GM12878 (cell line): ENCODE measurements around the gene HSPB6. TPM values are rescaled to one million over a fixed set of nuclear protein-coding genes. Genes with fewer than 3 reads are reported as not detected.

Experiments
- BACH1 ChIP-seq: fragments of 450-650 bp; IDR thresholded peaks from 2 replicates; pipeline ENCODE4 v1.6.1; 2017; ENCODE audit warnings: mild to moderate bottlenecking, borderline replicate concordance
- CEBPZ ChIP-seq: fragments of 150-350 bp; IDR thresholded peaks from 2 replicates; pipeline ENCODE4 v1.6.1; 2016; ENCODE audit warnings: low read depth, low read length
- DPF2 ChIP-seq: fragments of 450-650 bp; IDR thresholded peaks from 2 replicates; pipeline ENCODE4 v1.6.1; 2017; ENCODE audit warnings: mild to moderate bottlenecking
- E2F4 ChIP-seq: IDR thresholded peaks from 2 replicates; pipeline ENCODE4 v1.6.1; 2012; ENCODE audit warnings: low read depth, low read length, improper control_type of control experiment
- E2F8 ChIP-seq: fragments of 450-650 bp; IDR thresholded peaks from 2 replicates; pipeline ENCODE4 v1.6.1; 2018; ENCODE audit warnings: mild to moderate bottlenecking, low read depth, moderate library complexity; ENCODE audit not compliant: partially characterized antibody
- IKZF2 ChIP-seq, 2 experiments: fragments of 450-650 bp; IDR thresholded peaks; 2 replicates each; pipeline ENCODE4 v1.6.1; 2017; ENCODE audit warnings: mild to moderate bottlenecking in 2 of 2, moderate library complexity in 2 of 2
- JUNB ChIP-seq: IDR thresholded peaks from 2 replicates; pipeline ENCODE4 v1.6.1; 2016; ENCODE audit warnings: antibody characterized with exemption, mild to moderate bottlenecking
- KAT2A ChIP-seq: conservative IDR thresholded peaks from 2 replicates; pipeline ENCODE4 v1.6.1; 2011; ENCODE audit warnings: low read depth, low read length; ENCODE audit not compliant: control insufficient read depth
- LARP7 ChIP-seq: fragments of 450-650 bp; IDR thresholded peaks from 2 replicates; pipeline ENCODE4 v1.6.1; 2017; ENCODE audit warnings: mild to moderate bottlenecking
- MAX ChIP-seq: IDR thresholded peaks from 2 replicates; pipeline ENCODE4 v1.6.1; 2012; ENCODE audit warnings: low read depth, low read length, improper control_type of control experiment
- MEF2A ChIP-seq: IDR thresholded peaks from 2 replicates; pipeline ENCODE4 v1.6.1; 2011; ENCODE audit warnings: low read depth, mild to moderate bottlenecking, low read length, moderate library complexity; ENCODE audit not compliant: insufficient read depth
- NKRF ChIP-seq: fragments of 450-650 bp; conservative IDR thresholded peaks from 2 replicates; pipeline ENCODE4 v1.6.1; 2017; ENCODE audit warnings: mild to moderate bottlenecking, moderate library complexity
- RB1 ChIP-seq: fragments of 450-650 bp; formaldehyde crosslinking; IDR thresholded peaks from 2 replicates; pipeline ENCODE4 v1.6.1; 2017; ENCODE audit warnings: mild to moderate bottlenecking, borderline replicate concordance
- SIX5 ChIP-seq: IDR thresholded peaks from 2 replicates; pipeline ENCODE4 v1.6.1; 2011; ENCODE audit warnings: mild to moderate bottlenecking, low read depth, low read length, moderate library complexity; ENCODE audit not compliant: severe bottlenecking
- SKIL ChIP-seq: fragments of 450-650 bp; IDR thresholded peaks from 2 replicates; pipeline ENCODE4 v1.6.1; 2017; ENCODE audit warnings: mild to moderate bottlenecking, low read depth, inconsistent platforms; ENCODE audit not compliant: poor library complexity, severe bottlenecking
- SMAD5 ChIP-seq: IDR thresholded peaks from 2 replicates; pipeline ENCODE4 v1.6.1; 2016; ENCODE audit warnings: antibody characterized with exemption, low read depth
- SMARCA5 ChIP-seq: fragments of 450-650 bp; IDR thresholded peaks from 2 replicates; pipeline ENCODE4 v1.6.1; 2017; ENCODE audit warnings: mild to moderate bottlenecking
- YY1 ChIP-seq: IDR thresholded peaks from 2 replicates; pipeline ENCODE4 v1.6.1; 2011; ENCODE audit warnings: low read depth, mild to moderate bottlenecking, low read length
- ZSCAN29 ChIP-seq: fragments of 450-650 bp; IDR thresholded peaks from 2 replicates; pipeline ENCODE4 v1.6.1; 2017; ENCODE audit warnings: mild to moderate bottlenecking, moderate library complexity
- polyA plus RNA-seq, 11 experiments: library from polyadenylated mRNA; depleted of rRNA in 4 of 11; unstranded in 6 of 11; stranded (reverse) in 5 of 11; fragments of >200 nt; fragmentation: Nextera tagmentation in 4 of 11; fragmentation: Illumina TruSeq in 1 of 11; extraction: Ambion mirVana in 4 of 11; extraction: Trizol in 1 of 11; gene quantifications; 1 replicate in 1 of 11; 2 replicates in 10 of 11; pipeline versions ENCODE4 v1.2.1 to v1.2.3, GENCODE V29; 2011 to 2016; ENCODE audit warnings: inconsistent platforms in 2 of 11, missing spikeins in 2 of 11, low read depth in 1 of 11
- total RNA-seq, 4 experiments: library from RNA; depleted of rRNA in 3 of 4; stranded (reverse); fragments of >200 nt in 3 of 4; fragmentation: Illumina TruSeq in 1 of 4; extraction: Trizol in 1 of 4; gene quantifications; 2 replicates each; pipeline versions ENCODE4 v1.2.1 to v1.2.3, GENCODE V29; 2013 to 2021

Gene HSPB6
- total and polyA plus RNA-seq, 10 of the 15 experiments (the other 5 are each of a cell fraction or from before 2014, with no cell fraction given): 0.09 to 1.6 (median 0.36) TPM; not detected in 4

GRCh38 chr19:35742121-35742724 is 14.6 kb downstream of the HSPB6 start, which contains the start of gene IGFLR1 (continued):
- no peak for TF ChIP-seq E2F8
- no peak; the same call in 1 of the 2 replicates for TF ChIP-seq BACH1
- no peak for TF ChIP-seq ZSCAN29
- peak; percentile 74 for TF ChIP-seq LARP7
- TF ChIP-seq CEBPZ: no peak
- no peak for TF ChIP-seq RB1
- 0 out of 2 replicates have a peak, but pooled peaks have one; percentile 51 for TF ChIP-seq MEF2A
- TF ChIP-seq SKIL: peak; percentile 67
- no peak for TF ChIP-seq KAT2A
- no peak for TF ChIP-seq JUNB
- peak; percentile 67; the same call in 1 of the 2 replicates for TF ChIP-seq MAX
- TF ChIP-seq YY1: peak; percentile 80
- TF ChIP-seq NKRF: no peak
- no peak for TF ChIP-seq E2F4
- no peak for TF ChIP-seq SMARCA5
- TF ChIP-seq SIX5: no peak
- TF ChIP-seq DPF2: peak; percentile 94
- peak; percentile 66; the same call in 1 of the 2 replicates for TF ChIP-seq SMAD5
- TF ChIP-seq IKZF2 (IDR thresholded peaks at IDR 0.05): peak; percentile 77 to 81
